ENCODE measurements around the gene NEURL1B.
"Not testable (repeated sequence)": the region's sequence is repeated elsewhere in the genome, so short reads cannot be mapped to it uniquely, and the experiment has no call there.

Gene NEURL1B

DNA sequence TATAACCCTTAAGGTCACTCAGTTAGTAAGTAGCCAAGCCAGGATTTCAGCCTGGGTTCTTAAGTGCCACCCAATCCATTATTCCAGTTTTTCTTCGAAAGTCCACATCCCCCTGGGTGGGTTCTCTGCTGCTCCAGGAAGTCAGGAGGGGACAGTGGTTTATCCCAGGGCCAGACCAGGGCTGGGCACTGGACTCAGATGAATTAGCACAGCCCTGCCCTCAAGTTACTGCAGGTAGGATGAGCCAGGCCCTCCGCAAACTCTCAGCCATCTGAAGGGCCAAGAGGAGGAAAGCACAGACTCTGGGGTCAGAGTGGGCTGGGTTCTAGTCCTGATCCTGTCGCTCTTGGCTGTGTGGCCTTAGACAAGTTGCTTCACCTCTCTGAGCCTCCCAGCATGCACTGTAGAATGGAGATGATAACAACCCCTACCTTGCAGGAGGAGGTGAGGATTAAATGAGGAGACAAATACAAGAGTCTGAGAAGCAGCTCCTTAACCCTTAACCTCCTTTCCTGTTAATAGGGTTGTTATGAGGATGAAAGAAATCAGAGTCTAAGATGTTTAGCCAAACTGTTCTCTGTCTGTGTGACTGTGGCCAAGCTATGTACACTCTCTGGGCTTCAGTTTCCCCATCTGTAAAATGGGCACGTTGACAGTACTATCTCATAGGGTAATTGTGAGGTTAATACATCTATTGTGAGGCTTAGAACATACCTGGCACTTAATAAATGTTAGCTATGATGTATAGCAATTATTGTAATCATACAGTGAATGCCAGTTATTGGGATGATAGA is 6.8 kb upstream of the NEURL1B start:
- DNase-seq (ENCODE audit: low spot score) = no peak

DNA sequence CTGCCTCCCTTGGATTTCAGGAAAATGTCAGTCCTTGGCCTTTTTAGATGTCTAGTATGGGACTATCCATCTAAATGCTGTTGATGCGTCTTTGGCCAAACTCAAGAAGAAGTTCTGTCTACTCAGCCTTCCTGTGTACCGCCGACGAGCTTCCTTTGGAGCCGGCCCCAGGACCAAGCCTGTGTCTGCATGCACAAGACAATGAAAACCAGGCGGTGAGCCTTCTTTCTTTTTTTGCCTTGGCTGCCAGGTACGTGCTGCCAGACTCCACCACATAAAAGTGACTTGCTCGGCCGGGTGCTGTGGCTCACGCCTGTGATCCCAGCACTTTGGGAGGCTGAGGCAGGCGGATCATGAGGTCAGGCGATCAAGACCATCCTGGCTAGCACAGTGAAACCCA is 6.0 kb upstream of the NEURL1B start:
- DNase-seq (ENCODE audit: low spot score) = no peak

DNA sequence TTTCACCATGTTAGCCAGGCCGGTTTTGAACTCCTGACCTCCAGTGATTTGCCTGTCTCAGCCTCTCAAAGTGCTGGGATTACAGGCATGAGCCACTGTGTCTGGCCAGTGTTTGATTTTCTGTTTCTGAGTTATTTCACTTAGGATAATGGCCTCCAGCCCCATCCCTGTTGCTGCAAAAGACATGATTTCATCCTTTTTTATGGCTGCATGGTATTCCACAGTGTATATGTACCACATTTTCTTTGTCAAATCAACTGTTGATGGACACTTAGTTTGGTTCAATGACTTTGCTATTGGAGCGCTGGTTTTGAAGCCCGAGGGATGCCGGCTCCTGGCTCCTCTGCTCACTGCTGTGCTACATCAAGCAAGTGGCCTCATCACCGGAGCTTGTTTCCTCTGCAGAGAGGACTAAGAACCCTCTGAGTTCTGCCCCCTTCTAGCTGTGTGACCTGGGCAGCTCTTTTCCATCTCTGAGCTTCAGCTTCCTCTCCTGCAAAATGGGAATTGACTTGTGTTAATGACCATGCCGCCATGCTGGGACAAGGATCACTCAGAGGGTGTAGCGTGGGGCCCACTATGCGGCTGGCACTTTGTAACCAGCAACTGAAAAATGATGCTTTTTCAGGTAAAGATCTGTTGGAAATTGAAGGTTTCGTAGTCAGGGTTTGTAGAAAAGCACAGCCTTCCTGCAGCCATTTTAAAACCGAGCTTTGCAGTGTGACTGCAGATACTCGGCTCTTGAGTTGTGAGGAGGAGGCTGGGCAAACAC is 4.6 kb upstream of the NEURL1B start:
- DNase-seq (ENCODE audit: low spot score) = no peak

DNA sequence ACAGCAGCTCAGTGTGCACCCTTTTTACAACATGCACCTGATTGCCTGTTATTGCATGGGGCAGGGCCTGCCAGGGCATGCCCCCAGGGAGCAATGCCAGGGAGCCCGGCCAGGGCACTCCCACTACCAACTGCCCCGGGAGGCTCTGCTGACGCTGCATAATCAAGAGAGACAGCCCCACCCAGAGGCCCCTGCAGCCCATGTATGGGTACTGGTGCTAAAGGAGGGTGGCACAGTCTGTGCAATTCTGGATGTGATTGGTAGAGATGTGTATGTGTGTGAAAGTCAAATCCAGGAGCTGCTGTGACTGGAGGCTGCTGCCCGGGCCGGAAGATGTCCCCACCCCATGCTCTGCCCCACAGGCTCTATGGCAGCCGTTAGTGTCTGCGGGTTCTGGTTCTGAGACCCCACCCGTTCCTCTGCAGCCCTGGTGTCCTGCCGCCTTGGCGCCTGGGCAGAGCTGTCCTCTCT is 3.9 kb upstream of the NEURL1B start:
- DNase-seq (ENCODE audit: low spot score) = no peak

DNA sequence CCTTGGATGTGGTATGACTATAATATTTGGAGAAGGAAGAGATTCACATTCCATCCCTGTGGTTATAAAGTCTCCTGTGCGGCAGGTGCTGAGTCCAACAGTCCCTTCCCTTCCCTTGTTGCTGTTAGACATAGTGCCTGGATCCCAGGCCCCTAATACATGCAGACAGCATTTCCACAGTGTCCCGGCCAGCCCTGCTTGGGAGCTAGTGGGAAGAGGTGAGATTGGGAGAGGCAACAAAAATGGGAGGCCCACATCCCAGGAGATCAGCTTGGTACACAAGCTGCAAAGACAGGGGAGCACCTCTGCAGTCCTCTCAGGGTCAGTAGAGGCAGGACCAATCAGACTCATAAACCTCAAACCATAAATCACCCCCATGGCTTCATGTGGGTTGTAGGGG is 3.3 kb upstream of the NEURL1B start:
- DNase-seq (ENCODE audit: low spot score) = no peak

DNA sequence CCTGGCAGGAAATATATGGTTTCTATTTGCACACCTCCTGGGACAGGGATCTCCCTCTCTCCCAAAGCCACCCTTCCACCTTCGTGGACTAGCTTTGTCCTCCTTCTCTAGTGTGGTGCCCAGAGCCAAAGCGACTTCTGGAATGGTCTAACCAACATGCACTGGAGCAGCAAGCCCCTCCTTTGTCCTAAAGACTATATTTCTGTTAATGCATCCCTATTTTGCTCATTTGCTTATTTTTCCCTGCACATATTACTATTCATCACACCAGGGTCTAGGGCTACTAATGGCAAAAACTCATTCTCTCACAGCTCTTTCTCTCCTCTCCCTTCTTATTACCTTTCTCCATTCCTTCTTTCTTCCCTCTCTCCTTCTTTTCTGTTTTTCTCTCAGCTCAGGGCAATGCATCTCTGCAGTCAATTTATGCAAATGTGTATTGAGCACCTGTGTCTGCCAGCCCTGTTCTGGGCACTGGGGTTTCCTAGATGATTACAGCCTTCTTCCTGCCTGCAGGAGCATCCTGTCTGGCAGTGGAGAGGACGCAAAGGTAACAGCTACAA is 2.8 kb upstream of the NEURL1B start:
- no peak for DNase-seq (ENCODE audit: low spot score)

DNA sequence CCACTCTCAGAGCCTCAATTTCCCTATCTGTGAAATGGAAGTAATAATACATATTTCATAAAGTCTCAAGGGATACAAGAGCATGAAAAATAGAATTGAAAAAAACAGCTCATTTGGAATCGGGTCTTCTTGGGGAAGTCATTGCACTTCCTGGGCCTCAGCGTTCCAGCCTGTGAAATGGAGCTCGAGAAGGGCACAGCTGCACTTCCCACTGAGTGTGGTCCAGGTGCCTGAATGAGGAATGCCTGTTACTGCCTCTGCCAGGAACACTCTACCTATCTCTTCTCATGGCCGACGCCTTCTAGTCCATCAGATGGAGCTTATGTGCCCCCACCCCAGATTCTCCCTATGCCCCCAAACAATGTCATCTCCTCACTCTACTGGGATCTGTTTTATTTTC is 924 bp upstream of the NEURL1B start:
- DNase-seq (ENCODE audit: low spot score) = no peak

DNA sequence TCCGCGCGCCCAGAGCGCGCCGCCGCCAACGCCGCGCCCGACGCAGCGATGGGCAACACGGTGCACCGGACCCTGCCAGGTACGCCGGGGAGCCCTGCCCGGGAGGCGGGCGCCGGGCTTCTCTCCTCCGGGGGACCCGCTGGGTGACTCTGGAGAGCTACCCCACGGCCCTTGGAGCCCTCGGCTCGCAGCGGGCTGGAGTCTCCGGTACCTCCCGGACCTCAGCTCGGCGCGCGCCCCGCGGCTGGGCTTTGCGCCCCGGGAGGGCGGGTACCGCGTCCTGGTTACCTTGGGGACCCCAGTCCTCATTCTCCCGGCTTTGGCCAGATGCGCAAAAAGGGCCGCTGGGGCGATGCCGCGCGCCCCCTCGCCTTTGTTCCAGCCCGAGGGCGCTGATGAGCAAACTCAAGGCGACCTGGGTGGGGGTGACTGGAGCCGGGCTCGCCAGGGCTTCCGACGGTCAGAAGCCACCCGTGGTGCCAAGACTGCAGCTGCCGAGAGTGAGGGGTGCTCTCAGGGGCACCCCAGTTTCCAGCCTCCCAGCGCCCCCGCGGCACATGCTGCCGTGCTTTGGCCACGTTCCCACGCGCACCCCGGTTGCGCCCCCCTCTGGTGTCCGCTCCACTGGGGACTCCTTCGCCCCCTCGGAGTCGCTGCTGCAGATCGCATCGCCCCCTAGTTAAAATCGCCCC is 442 bp downstream of the NEURL1B start:
- no peak for DNase-seq (ENCODE audit: low spot score)

DNA sequence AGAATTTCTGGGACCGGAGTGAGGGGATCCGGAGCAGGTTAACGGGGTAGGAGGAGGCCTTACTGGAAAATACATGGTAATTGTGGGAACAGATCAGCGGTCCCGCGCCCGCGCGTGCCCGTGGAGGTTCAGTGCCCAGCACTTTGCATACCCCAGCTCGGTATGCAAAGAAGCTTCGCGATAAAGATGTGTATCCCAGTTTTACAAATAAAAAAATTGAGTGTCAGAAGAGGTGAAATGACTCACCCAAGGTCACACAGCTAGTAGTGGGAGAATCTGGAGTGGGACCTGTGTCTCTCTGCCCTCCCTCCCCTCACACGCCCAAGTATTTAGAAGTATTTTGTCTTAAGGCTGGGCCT is 967 bp downstream of the NEURL1B start:
- DNase-seq (ENCODE audit: low spot score) = no peak

DNA sequence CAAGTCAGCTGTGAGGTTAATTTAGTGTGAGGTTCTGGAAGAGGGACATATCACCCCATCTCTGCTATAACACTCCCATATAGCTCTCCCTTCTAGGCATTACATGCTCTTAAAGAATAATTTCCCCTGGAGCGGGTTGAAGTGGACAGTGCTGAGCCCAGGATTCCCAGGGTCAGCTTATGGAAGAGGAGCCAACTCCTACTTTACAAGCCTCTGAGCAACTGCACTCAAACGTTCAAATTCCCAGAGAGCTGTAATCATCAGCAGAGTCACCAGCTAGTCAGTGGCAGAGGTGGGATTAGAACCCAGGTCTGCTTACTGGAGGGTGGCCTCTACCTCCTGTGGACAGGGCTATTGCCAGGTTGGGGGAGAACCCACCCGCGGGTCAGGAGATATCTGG is 1.4 kb downstream of the NEURL1B start:
- no peak for DNase-seq (ENCODE audit: low spot score)

DNA sequence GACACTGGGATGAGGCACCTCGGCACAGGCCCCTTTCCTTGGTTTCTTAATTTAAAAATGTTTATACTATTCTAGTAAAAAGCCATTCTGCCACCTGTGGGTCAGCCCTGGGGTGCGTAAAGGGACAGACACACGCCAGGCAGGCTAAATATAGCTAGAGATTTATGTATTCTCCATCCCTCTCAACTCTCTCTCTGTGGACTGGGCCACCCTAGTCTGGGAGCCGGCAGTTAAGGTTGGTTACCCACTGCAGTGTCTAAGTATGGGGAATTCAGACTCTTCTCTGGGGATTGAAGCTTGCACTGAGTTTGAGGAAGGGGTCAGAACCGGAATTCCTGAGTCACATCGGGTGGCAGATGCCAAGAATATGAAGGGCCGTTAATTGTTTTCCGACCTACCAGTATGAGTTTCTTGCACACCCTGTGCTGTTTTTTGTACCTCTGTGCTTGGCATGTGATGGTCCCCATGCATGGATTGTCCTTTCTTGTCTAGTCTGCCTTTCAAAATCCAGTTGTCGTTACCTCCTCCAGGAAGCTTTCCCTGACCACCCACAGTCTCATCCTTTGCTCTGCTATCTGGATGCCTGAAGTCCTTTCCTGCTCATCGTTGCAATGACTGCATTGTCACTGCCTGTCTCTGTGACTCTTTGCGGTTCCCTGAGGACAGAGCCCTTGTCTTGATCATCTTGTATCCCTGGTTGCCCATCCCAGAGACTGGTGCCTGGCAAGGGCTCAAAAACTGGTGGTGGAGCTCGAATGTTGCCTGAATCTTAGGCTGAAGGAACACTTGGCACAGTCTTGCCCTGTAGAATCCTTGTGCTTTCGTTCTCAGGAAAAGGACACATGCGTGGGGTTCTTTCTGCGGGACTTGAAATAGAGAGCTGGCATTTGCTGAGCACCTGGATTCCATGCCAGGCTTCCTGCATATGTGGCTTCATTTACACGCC is 2.1 kb downstream of the NEURL1B start:
- no peak for DNase-seq (ENCODE audit: low spot score)

DNA sequence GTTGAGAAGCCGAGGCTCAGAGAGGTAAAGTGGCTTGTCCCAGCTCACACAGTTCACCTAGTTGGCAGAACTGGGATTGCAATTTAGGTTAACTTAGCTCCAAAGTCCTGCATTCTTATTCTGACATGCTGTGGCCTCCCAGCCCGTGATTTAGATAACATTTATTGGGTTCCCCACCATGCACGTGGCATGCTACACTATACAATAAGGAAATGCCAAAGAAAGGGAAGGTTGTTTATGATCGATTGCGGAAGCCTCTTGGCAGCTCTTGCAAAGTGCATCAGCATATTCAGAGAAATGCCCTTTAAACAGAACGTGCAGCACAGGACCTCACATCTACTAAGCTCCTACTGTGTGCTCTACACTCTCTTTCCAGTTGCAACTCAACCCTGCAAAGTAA is 3.2 kb downstream of the NEURL1B start:
- DNase-seq (ENCODE audit: low spot score) = no peak

DNA sequence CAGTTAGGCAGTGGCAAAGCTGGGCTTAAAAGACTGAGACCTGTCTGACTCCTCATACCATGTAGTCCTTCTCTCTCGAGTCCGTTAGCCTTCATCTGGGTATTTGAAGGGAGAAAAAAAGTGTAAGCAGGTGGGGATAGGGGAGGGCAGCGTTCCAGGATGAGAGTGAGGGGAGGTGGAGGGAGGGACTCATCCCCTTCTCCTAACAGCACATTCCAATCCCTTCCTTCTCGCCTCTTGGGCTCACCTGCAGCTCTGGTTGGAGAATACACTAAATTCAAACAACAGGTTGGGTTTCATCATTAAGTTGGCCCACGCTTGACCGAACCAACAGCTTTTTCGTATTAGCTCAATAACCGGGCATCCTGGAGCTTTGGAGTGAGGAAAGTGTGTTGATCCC is 3.6 kb downstream of the NEURL1B start:
- no peak for DNase-seq (ENCODE audit: low spot score)

DNA sequence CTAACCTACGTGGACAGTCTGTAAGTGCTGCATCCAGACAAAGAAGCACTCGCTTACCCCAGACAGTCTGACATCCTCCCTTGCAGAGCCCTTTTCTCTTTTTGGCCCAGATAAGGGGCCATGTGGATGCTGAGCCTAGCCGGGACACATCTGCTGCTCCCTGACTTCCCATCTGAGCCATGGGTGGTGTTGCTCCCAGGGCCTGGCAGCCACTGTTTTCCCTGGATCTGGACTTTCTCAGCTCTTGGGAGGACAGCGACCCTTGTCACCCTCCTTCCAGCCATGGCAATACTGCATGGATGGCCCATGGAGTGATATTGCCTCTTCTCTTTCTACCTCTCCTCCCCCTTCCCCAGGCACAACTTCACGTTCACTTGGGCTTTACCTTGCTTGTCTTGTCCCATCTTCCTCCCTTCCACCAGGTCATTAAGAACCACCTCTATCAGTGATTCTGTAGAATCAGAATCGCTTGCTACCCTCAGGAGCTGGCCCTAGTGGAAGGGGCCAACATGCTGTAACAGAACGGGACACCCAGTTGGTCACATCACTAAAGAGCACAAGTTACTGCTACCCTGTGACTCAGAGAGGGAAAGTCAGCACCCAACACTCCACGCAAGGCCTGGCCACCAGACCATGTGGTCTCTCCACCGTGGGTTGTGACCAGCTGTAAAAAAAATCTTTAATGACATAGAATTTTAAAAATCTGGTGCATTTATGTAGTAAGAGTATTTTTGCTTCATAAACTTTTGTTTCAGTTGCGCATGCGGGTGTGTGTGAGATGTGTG is 4.4 kb downstream of the NEURL1B start:
- DNase-seq (ENCODE audit: low spot score) = no peak

DNA sequence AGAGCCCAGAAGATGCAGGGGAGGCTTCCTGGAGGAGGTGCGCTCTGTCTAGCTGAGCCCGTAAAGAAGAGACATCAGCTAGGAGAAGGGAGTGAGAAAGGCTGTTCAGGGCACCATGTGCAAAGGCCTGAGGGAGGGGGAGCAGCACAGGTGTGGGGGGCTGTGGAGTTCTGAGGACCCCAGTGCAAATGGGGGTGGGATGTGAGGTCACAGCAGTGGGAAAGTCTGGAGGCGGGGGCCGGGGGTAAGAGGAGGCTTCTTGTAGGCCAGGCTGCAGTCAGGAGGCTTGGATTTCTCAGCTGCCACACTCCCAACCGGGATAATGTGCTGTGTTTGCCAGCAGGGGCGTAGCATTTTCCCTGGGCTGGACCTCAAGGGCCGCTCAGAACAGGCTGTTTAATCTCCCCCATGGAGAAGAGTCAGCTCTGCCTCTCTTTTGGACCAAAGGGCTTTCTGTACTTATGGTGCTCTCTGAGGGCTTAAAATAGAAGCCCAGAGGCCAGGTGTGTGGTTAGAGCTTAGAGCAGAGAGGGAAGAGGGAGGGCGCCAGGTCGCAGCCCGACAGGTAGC is 5.7 kb downstream of the NEURL1B start:
- peak; percentile 68 for DNase-seq (ENCODE audit: low spot score)

DNA sequence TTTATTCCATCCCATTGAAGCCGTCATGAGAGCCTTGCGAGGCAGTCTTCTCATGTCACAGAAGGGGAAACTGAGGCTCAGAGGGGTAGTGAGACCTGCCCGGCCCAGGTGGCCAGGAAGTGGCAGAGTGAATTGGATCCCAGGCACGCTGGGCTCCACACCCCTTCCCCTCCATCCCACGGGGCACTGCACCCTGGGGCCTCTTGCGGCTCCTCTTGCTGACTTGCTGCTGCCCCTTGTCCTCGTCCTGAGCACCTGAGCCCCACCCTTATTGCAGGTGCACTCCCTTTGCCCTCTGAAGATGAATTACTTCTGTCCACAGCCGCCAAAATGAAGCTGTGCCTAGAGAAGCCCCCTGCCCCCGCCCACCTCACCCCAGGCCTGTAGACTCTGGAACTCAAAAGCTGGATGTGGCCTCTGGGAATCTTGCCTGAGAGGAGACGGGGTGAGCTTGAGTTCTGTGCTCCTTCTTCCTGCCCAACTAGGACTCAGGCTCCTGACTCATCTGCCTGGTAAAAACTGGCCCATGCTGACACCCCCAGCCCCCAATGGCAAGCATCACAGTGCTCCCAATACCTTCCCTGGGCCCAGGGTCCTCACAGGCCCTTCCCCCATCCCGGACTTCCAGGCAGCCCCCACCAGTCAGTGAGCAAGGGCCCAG is 6.4 kb downstream of the NEURL1B start:
- DNase-seq (ENCODE audit: low spot score) = no peak

DNA sequence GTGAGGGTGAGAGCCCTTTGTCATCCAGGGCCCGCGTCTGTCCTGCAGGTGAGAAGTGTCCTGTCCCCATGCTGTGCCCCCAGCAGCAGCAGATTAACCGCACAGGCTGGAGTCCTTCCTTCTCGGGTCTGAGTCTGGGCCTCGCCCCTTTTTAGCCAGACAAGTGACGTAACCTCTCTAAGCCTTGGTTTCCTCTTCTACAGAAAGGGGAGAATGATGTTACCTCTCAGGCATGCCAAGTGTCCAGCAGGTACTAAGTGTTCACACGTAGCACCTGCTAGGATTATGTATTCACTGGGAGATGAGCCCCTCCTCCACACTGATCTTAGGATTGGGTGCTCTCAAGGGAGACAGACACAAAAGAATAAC is 6.9 kb downstream of the NEURL1B start:
- DNase-seq (ENCODE audit: low spot score) = no peak

DNA sequence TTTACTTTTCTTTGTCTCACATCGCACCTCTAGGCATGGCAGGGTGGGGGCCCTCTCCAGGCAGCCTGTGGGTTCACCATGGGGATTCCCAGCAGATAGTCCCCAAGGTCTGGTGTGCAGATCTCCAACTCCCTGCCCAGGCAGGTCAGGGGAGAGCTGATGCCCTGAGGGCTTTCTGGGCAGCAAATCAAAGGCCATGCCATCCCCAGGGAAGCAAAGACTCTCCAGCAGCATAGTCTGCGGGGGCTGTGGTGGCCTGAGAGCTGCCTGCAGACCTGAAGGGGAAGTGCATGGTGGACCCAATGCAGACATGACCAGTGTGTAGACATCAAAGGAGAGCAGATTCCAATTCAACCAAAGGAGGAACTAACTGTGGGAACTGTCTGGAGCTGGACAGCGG is 7.7 kb downstream of the NEURL1B start:
- no peak for DNase-seq (ENCODE audit: low spot score)

DNA sequence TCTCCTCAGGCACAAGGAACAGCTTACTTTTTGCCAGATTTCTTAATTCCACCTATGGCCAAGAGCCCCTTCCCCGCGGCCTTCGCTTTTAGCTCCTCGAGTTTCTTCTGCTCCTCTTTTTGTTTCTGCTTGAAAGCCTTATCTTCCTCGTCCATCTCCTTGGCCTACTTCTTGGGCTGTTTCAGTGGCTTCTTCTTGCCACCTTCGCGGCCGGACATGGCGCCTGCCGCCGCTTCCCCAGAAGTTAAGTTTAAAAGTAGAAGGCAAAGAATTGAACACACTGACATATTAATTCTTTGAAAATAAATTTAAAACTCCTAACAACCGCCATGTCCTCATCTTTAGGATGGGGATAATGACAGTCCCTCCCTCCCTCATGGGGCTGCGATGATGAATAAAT is 15.4 kb downstream of the NEURL1B start:
- not testable (repeated sequence) for DNase-seq (ENCODE audit: low spot score)
